H1 (cell line): ENCODE measurements around the gene HAPLN3. TPM values are rescaled to one million over a fixed set of nuclear protein-coding genes. Genes with fewer than 3 reads are reported as not detected.

Experiments used
- CTCF ChIA-PET: fragments of 300-600 bp; sonication (Branson Sonifier 250); formaldehyde crosslinking; loops from one replicate; lab custom pipeline; 2021; ENCODE audit not compliant: partially characterized antibody; lab: Charles Lee
- POLR2A ChIA-PET: fragments of 300-600 bp; sonication (Branson Sonifier 250); formaldehyde crosslinking; loops from one replicate; lab custom pipeline; 2021; ENCODE audit warnings: inconsistent platforms; ENCODE audit not compliant: partially characterized antibody; lab: Charles Lee
- DNase-seq, 2 experiments: peaks; one replicate each; pipeline versions ENCODE4 v3.0.0 to v3.0.0-alpha.2; 2010 to 2022; ENCODE audit warnings: low spot score in 2 of 2, low read depth in 1 of 2, mixed read lengths in 1 of 2
- FAIRE-seq: peaks from 2 replicates; lab custom pipeline; 2011; peaks lifted over from hg19 to GRCh38; lab: Jason Lieb, UNC
- H2AFZ ChIP-seq: 2 replicates; pipeline ENCODE4 v1.8.1; 2012; ENCODE audit warnings: low read length, inconsistent platforms
- H2AK5ac ChIP-seq: 2 replicates; pipeline ENCODE4 v1.6.1; 2013; ENCODE audit warnings: low read depth, low read length
- H2BK120ac ChIP-seq: replicated peaks from 2 replicates; pipeline ENCODE3; 2013; ENCODE audit warnings: low read depth, low read length, inconsistent platforms
- H2BK12ac ChIP-seq: 2 replicates; pipeline ENCODE4 v1.6.1; 2013; ENCODE audit warnings: low read depth, low read length
- H2BK15ac ChIP-seq: 2 replicates; pipeline ENCODE4 v1.6.1; 2013; ENCODE audit warnings: low read length
- H2BK20ac ChIP-seq: 2 replicates; pipeline ENCODE4 v1.6.1; 2013; ENCODE audit warnings: low read length
- H2BK5ac ChIP-seq: 2 replicates; pipeline ENCODE4 v1.6.1; 2013; ENCODE audit warnings: low read depth, low read length
- H3K14ac ChIP-seq: 2 replicates; pipeline ENCODE4 v1.6.1; 2013; ENCODE audit warnings: inconsistent platforms; ENCODE audit not compliant: insufficient read length
- H3K18ac ChIP-seq: 2 replicates; pipeline ENCODE4 v1.6.1; 2013; ENCODE audit warnings: low read length; ENCODE audit errors: extremely low read depth
- H3K23ac ChIP-seq: 2 replicates; pipeline ENCODE4 v1.6.1; 2013; ENCODE audit warnings: inconsistent platforms; ENCODE audit not compliant: insufficient read length
- H3K23me2 ChIP-seq: 2 replicates; pipeline ENCODE4 v1.6.1; 2013; ENCODE audit warnings: low read depth, low read length
- H3K27ac ChIP-seq: 2 replicates; pipeline ENCODE4 v1.6.1; 2011; ENCODE audit warnings: low read depth, low read length, inconsistent platforms
- H3K27me3 ChIP-seq, 4 experiments: replicated peaks in 1 of 4; 1 replicate in 1 of 4; 2 replicates in 3 of 4; pipeline versions ENCODE4 v1.6.1 to v1.8.1; 2011 to 2013; ENCODE audit warnings: low read length in 3 of 4, mild to moderate bottlenecking in 3 of 4, inconsistent platforms in 2 of 4, mixed read lengths in 2 of 4, moderate library complexity in 1 of 4; ENCODE audit not compliant: control insufficient read depth in 3 of 4, insufficient read depth in 3 of 4; ENCODE audit errors: extremely low read depth in 1 of 4
- H3K36me3 ChIP-seq, 4 experiments: 2 replicates each; pipeline versions ENCODE4 v1.6.1 to v1.8.1; 2011 to 2013; ENCODE audit warnings: mild to moderate bottlenecking in 4 of 4, low read length in 3 of 4, moderate library complexity in 2 of 4, control low read depth in 1 of 4, inconsistent platforms in 1 of 4; ENCODE audit not compliant: insufficient read depth in 4 of 4, control insufficient read depth in 2 of 4
- H3K4ac ChIP-seq: replicated peaks from 2 replicates; pipeline ENCODE3; 2013; ENCODE audit warnings: low read length, low read depth, mixed read lengths, inconsistent platforms; ENCODE audit not compliant: insufficient read length
- H3K4me1 ChIP-seq, 4 experiments: replicated peaks in 1 of 4; 1 replicate in 1 of 4; 2 replicates in 3 of 4; pipeline versions ENCODE4 v1.6.1 to v1.8.1; 2011 to 2013; ENCODE audit warnings: low read length in 3 of 4, inconsistent platforms in 2 of 4, mixed read lengths in 1 of 4; ENCODE audit not compliant: insufficient read depth in 4 of 4, control insufficient read depth in 3 of 4
- H3K4me2 ChIP-seq, 2 experiments: 2 replicates each; pipeline versions ENCODE4 v1.6.1 to v1.8.1; 2011 to 2013; ENCODE audit warnings: low read depth in 2 of 2, low read length in 2 of 2, control low read depth in 1 of 2, inconsistent platforms in 1 of 2, mild to moderate bottlenecking in 1 of 2; ENCODE audit not compliant: insufficient read depth in 1 of 2
- H3K4me3 ChIP-seq, 4 experiments: fragments of 200-600, 300-600 bp in 1 of 4; sonication (generic), shearing (Covaris generic), sonication (Bioruptor Twin) in 1 of 4; 2 replicates each; pipeline versions ENCODE4 v1.5.1 to v1.8.1; 2011 to 2016; ENCODE audit warnings: low read length in 4 of 4, low read depth in 3 of 4, control low read depth in 2 of 4, inconsistent platforms in 2 of 4, mild to moderate bottlenecking in 2 of 4, mixed read lengths in 1 of 4, moderate library complexity in 1 of 4; ENCODE audit not compliant: insufficient read depth in 2 of 4; ENCODE audit errors: extremely low read depth in 1 of 4
- H3K56ac ChIP-seq: replicated peaks from 2 replicates; pipeline ENCODE3; 2013; ENCODE audit warnings: low read depth, mild to moderate bottlenecking, mixed read lengths, low read length, inconsistent platforms; ENCODE audit not compliant: insufficient read length
- H3K79me1 ChIP-seq: 2 replicates; pipeline ENCODE4 v1.6.1; 2013; ENCODE audit warnings: low read depth, low read length, control low read depth
- H3K79me2 ChIP-seq, 2 experiments: 2 replicates each; pipeline versions ENCODE4 v1.6.1 to v1.8.1; 2012 to 2013; ENCODE audit warnings: low read length in 2 of 2, mild to moderate bottlenecking in 2 of 2, inconsistent platforms in 1 of 2; ENCODE audit not compliant: insufficient read depth in 2 of 2, control insufficient read depth in 1 of 2
- H3K9ac ChIP-seq, 4 experiments: replicated peaks in 1 of 4; 1 replicate in 1 of 4; 2 replicates in 3 of 4; pipeline versions ENCODE4 v1.6.1 to v1.8.1; 2011 to 2013; ENCODE audit warnings: low read depth in 3 of 4, low read length in 3 of 4, control low read depth in 2 of 4, mild to moderate bottlenecking in 2 of 4, moderate library complexity in 2 of 4, inconsistent platforms in 1 of 4; ENCODE audit errors: extremely low read depth in 1 of 4
- H3K9me3 ChIP-seq, 2 experiments: 2 replicates each; pipeline versions ENCODE4 v1.6.1 to v1.8.1; 2012 to 2013; ENCODE audit warnings: mild to moderate bottlenecking in 2 of 2, moderate library complexity in 2 of 2, control low read depth in 1 of 2, inconsistent platforms in 1 of 2, low read depth in 1 of 2, low read length in 1 of 2, mixed read lengths in 1 of 2; ENCODE audit not compliant: insufficient read depth in 2 of 2
- H4K20me1 ChIP-seq, 2 experiments: replicated peaks in 1 of 2; 2 replicates each; pipeline versions ENCODE3 to v1.8.1; 2011 to 2013; ENCODE audit warnings: inconsistent platforms in 2 of 2, low read length in 2 of 2, mild to moderate bottlenecking in 1 of 2; ENCODE audit not compliant: insufficient read depth in 2 of 2, control insufficient read depth in 1 of 2
- H4K5ac ChIP-seq: 2 replicates; pipeline ENCODE4 v1.6.1; 2013; ENCODE audit warnings: low read length, low read depth, mixed read lengths, inconsistent platforms; ENCODE audit not compliant: insufficient read length
- H4K8ac ChIP-seq: 2 replicates; pipeline ENCODE4 v1.8.0; 2013; ENCODE audit warnings: mild to moderate bottlenecking, moderate library complexity, low read length, inconsistent platforms; ENCODE audit not compliant: insufficient read depth; ENCODE audit errors: extremely low read depth
- H4K91ac ChIP-seq: replicated peaks from 2 replicates; pipeline ENCODE3; 2013; ENCODE audit warnings: low read length, mixed read lengths, inconsistent platforms; ENCODE audit not compliant: insufficient read length
- ATF3 ChIP-seq: IDR thresholded peaks from 2 replicates; pipeline ENCODE4 v1.6.1; 2011; ENCODE audit warnings: low read depth, mild to moderate bottlenecking, low read length; ENCODE audit not compliant: insufficient read depth
- BACH1 ChIP-seq: IDR thresholded peaks from 2 replicates; pipeline ENCODE4 v1.6.1; 2012; ENCODE audit warnings: low read length, improper control_type of control experiment
- BCL11A ChIP-seq, 2 experiments: IDR thresholded peaks; one replicate each; pipeline ENCODE4 v1.6.1; 2011; ENCODE audit warnings: low read depth in 2 of 2, low read length in 2 of 2, mild to moderate bottlenecking in 2 of 2
- CREB1 ChIP-seq: IDR thresholded peaks from 2 replicates; pipeline ENCODE4 v1.6.1; 2012; ENCODE audit warnings: inconsistent platforms
- CTBP2 ChIP-seq: IDR thresholded peaks from 2 replicates; pipeline ENCODE4 v1.7.0; 2011; ENCODE audit warnings: borderline replicate concordance, mild to moderate bottlenecking, moderate library complexity, mixed read lengths, low read length; ENCODE audit not compliant: insufficient read depth, insufficient read length
- EP300 ChIP-seq, 2 experiments: IDR thresholded peaks; 1 replicate in 1 of 2; 2 replicates in 1 of 2; pipeline ENCODE4 v1.6.1; 2011 to 2012; ENCODE audit warnings: low read depth in 2 of 2, low read length in 2 of 2, mild to moderate bottlenecking in 2 of 2, borderline replicate concordance in 1 of 2, inconsistent platforms in 1 of 2, moderate library complexity in 1 of 2
- EZH2 ChIP-seq: fragments of 200-600 bp; sonication (generic); IDR thresholded peaks from 2 replicates; pipeline ENCODE4 v1.7.1; 2012; ENCODE audit warnings: low read depth, mild to moderate bottlenecking, moderate library complexity, low read length, inconsistent platforms; ENCODE audit not compliant: severe bottlenecking
- KDM4A ChIP-seq: IDR thresholded peaks from one replicate; pipeline ENCODE4 v1.7.1; 2012; ENCODE audit warnings: low read depth, mild to moderate bottlenecking, moderate library complexity, low read length, inconsistent platforms; ENCODE audit not compliant: severe bottlenecking
- RBBP5 ChIP-seq: IDR thresholded peaks from 2 replicates; pipeline ENCODE4 v1.7.1; 2012; ENCODE audit warnings: low read depth, mild to moderate bottlenecking, inconsistent platforms, low read length, moderate library complexity, borderline replicate concordance
- SAP30 ChIP-seq: fragments of 300-600 bp; sonication (generic); IDR thresholded peaks from 2 replicates; pipeline ENCODE4 v1.7.1; 2012; ENCODE audit warnings: low read length, moderate library complexity, mild to moderate bottlenecking, inconsistent platforms; ENCODE audit not compliant: insufficient read depth, insufficient replicate concordance
- SIX5 ChIP-seq: IDR thresholded peaks from 2 replicates; pipeline ENCODE4 v1.6.1; 2011; ENCODE audit warnings: mild to moderate bottlenecking, low read depth, low read length
- SRF ChIP-seq: IDR thresholded peaks from 2 replicates; pipeline ENCODE4 v1.6.1; 2011; ENCODE audit warnings: mild to moderate bottlenecking, low read depth, low read length, moderate library complexity
- TEAD4 ChIP-seq: IDR thresholded peaks from 2 replicates; pipeline ENCODE4 v1.6.1; 2012; ENCODE audit warnings: low read depth, low read length, inconsistent platforms, mixed read lengths
- WGBS, 2 experiments: shearing (Covaris generic) in 1 of 2; methylation state at CpG; one replicate each; pipeline versions ENCODE4 v1.1.6 to v1.1.7; 2013 to 2015; ENCODE audit warnings: low lambda C conversion rate in 2 of 2, mixed read lengths in 2 of 2, inconsistent platforms in 1 of 2, low coverage in 1 of 2, missing lambda C conversion rate in 1 of 2; ENCODE audit not compliant: insufficient replicate concordance in 2 of 2, insufficient coverage in 1 of 2, insufficient read length in 1 of 2; ENCODE audit errors: extremely low coverage in 1 of 2, missing lambda C conversion rate in 1 of 2; 5-methylcytosine and 5-hydroxymethylcytosine counted together
- polyA plus RNA-seq, 7 experiments: library from polyadenylated mRNA; depleted of rRNA in 3 of 7; stranded (reverse) in 5 of 7; unstranded in 2 of 7; fragments of >200 nt in 5 of 7; fragments of 200-250 nt in 2 of 7; gene quantifications; 1 replicate in 5 of 7; 2 replicates in 1 of 7; 4 replicates in 1 of 7; pipeline versions ENCODE4 v1.2.1 to v1.2.3, GENCODE V29; 2011 to 2013; ENCODE audit warnings: missing spikeins in 2 of 7, mixed read lengths in 2 of 7
- total RNA-seq: library from RNA; stranded (reverse); fragmentation: NEBNext Ultra II Directional; extraction: Animal tissue kit (Norgen Biotek cat#: 25700); gene quantifications from 2 replicates; pipeline ENCODE4 v1.2.1, GENCODE V29; 2021

HAPLN3 gene
- total and polyA plus RNA-seq, 2 of the 8 experiments (the other 6 are each of a cell fraction or from before 2014, with no cell fraction given) = 76.2 to 79.7 TPM

- Histone ChIP-seq H3K27ac (no peak overlapping the region), H3K79me2 (no peaks in the 10 kb centered on the region), H3K4me3 (no peak overlapping the region), H4K91ac (no peak overlapping the region), H3K4me2 (no peak overlapping the region), H2BK120ac (peak overlapping the region; percentile 86), H3K23ac (no peak overlapping the region), H3K9me3 (peaks cover 6 to 23% of the 10 kb centered on the region in 2 experiments; a peak in 3 of 4 replicates), H3K4me1 (peaks cover 0 to 3% (median 0%) of the 10 kb centered on the region in 4 experiments; a peak in 2 of 7 replicates), H3K36me3 (peaks cover 0 to 4% (median 0%) of the 10 kb centered on the region in 4 experiments; a peak in 2 of 8 replicates), H4K8ac (no peak overlapping the region), H2AK5ac (no peak overlapping the region), H3K9ac (no peak overlapping the region), H3K79me1 (no peaks in the 10 kb centered on the region), H2BK20ac (no peak overlapping the region), H4K5ac (no peak overlapping the region), H4K20me1 (no peaks in the 10 kb centered on the region), H2BK15ac (no peak overlapping the region), H3K56ac (no peak overlapping the region), H3K18ac (no peak overlapping the region), H3K27me3 (no peaks in the 10 kb centered on the region), H2BK5ac (no peak overlapping the region), H2BK12ac (no peak overlapping the region), H3K23me2 (no peaks in the 10 kb centered on the region), H2AFZ (no peak overlapping the region), H3K4ac (no peak overlapping the region), H3K14ac (no peak overlapping the region)
- ChIA-PET CTCF (interaction anchor here (1.0 kb wide), 1 partner anchor 28 kb away, joined by 3 read pairs; no protein-coding TSS in a partner anchor), POLR2A (interaction anchor here (0.6 kb wide), 1 partner anchor 30 kb away, joined by 3 read pairs; no protein-coding TSS in a partner anchor)
- DNase-seq (peak in 1 of 2 experiments; percentile 29), FAIRE-seq (no peak)
- 89% methylated on average over 1 of the region's 1 CpG; no CpG with 5 or more reads in 1 of the 2 experiments for WGBS, 2 experiments
- TF ChIP-seq ATF3 = no peak
- no peak for TF ChIP-seq CTBP2
- TF ChIP-seq TEAD4 = no peak
- no peak for TF ChIP-seq SIX5
- TF ChIP-seq EP300 (IDR thresholded peaks at IDR 0.05; ENCODE audit: borderline replicate concordance in 1 of 2, low read depth in 2 of 2, low read length in 2 of 2) = no peak
- no peak for TF ChIP-seq EZH2
- TF ChIP-seq BACH1 = no peak
- no peak for TF ChIP-seq BCL11A (IDR thresholded peaks at IDR 0.05; ENCODE audit: low read depth in 2 of 2, low read length in 2 of 2)
- TF ChIP-seq SRF = no peak
- TF ChIP-seq SAP30 = no peak
- no peak for TF ChIP-seq RBBP5
- no peak for TF ChIP-seq CREB1
- no peak for TF ChIP-seq KDM4A
These were observed 37.6 kb upstream of the HAPLN3 start for GRCh38 chr15:88932875-88933330.
